LoVo (cell line): Measurements from ENCODE around the gene ERH.
"Not testable (repeated sequence)": the region's sequence is repeated elsewhere in the genome, so short reads cannot be mapped to it uniquely, and the experiment has no call there.

Source experiments
- DNase-seq: peaks from one replicate; pipeline ENCODE4 v3.0.0-alpha.2; 2016; ENCODE audit warnings: low spot score

Gene ERH

DNA sequence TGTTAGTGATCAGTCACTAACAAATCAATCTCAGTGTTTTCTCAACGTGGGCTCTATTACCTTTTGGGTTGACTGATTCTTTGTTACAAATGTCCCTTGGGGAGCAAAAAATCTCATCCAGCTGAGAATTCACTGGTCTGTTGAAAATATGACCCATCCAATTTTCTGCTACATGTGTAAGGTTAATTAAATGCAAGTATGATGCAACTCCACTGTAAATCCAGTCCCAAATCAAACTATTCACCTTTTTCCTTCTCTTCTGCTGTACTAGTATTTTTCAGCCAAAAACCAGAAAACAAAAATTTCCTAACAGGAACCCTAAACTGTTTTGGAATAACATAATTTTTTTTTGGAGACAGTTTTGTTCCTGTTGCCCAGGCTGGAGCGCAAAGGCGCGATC lies 2.2 kb downstream of the ERH start:
- DNase-seq, result no peak

DNA sequence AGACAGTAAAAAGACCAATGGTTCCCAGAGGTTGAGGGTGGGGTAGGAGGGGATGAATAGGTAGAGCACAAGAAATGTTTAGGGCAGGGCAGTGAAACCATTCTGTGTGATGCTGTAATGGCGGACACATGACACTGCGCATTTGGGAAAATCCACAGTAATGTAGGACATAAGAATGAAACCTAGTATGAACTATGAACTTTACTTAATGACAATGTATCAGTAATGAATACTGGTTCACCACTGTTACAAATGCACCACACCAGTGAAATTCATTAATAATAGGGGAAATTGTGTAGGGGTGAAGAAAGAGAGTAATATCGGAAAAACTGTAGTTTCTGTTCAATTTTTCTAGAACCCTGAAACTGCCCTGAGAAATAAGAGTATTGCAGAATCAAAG lies 5.6 kb downstream of the ERH start:
- DNase-seq, result no peak

DNA sequence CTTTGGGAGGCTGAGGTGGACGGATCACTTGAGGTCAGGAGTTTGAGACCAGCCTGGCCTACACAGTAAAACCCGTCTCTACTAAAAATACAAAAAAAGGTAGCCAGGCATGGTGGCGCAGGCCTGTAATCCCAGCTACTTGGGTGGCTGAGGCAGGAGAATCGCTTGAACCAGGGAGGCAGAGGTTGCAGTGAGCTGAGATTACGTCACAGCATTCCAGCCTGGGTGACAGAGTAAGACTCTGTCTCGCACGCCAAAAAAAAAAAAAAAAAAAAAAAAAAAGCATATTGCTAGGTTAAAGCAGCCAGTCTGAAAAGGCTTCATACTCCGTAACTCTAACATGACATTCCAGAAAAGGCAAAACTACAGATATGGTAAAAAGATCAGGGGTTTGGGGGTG lies 6.7 kb downstream of the ERH start:
- DNase-seq, result not testable (repeated sequence)

DNA sequence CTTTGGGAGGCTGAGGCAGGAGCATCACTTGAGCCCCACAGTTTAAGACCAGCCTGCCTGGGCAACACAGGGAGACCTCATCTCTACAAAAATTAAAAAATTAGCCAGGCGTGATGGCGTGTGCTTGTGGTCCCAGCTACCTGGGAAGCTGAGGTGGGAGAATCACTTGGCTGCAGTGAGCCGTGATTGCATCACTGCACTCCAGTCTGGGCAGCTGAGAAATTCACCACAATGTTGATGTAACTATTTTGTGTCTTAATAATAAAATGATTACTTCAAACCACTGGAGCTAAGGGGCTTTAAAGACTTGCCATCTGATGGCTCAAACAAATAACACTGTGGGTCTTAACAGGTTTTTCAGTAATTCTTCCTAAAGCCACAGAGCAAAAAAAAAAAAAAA lies 10.8 kb downstream of the ERH start:
- DNase-seq, result no peak

DNA sequence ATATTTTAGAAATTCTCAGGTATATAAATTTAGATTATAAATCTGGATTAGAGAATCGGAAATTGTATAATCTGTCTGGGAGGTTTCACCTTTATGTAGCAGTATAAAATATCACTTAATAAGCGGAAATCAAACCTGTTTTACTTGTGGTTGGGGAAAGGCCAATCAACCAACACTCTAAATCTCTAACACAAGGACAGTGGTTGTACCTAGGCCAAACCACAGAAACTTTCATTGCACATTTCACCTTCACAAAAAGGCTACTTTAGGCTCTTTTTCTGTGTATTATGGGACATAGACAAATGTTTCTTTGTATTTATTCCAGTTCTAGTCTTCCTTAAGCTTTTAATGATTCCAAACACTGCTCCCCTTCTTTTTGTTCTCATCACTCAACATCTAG lies 19.8 kb downstream of the ERH start:
- DNase-seq, result no peak

DNA sequence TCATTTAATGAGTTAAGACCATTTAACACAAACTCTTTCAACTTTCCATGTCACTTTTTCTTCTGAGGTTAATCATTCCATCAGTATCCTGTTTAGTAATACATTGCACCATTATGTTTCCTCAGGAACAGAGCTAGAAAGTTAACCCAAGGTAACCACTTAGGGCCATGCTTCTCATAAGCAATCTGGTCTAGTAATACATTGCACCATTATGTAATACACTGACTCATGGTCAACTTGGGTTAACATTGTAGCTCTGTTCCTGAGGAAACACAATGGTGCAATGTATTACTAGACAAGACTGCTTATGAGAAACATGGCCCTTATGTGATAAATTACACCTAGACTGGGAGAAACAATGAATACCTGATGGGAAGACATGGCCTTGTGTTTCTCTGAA lies 21.7 kb downstream of the ERH start:
- no peak for DNase-seq

DNA sequence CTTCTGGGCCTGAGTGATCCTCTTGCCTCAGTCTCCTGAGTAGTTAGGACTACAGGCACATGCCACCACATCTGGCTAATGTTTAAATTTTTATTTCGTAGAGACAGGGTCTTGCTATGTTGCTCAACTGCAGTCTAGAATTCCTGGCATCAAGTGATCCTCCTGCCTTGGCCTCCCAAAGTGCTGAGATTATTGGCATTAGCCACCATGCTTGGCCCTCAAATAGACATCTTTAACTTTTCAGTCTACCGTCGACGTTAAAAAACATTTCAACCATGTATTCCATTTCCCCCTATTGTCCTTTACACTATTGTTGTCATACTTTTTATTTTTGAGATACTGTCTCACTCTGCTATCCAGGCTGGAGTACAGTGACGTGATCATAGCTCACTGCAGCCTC lies 22.4 kb downstream of the ERH start:
- no peak for DNase-seq

DNA sequence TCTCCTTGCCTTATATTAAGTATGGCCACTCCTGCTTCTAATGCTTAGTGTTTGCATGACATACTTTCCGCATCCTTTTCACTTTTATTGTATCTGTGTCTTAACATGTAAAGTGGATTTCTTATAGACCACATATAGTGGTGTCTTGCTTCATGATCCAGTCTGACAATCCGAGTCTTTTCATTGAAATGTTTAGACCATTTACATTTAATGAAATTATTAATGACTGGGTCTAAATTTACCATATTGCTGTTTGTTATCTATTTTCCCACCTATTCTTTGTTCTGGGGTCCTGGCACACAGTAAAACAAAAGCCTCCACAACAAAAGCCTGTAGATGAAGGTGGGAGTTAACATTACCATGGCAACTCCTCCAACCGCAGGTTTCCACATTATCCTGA lies 22.9 kb downstream of the ERH start:
- DNase-seq, result no peak

DNA sequence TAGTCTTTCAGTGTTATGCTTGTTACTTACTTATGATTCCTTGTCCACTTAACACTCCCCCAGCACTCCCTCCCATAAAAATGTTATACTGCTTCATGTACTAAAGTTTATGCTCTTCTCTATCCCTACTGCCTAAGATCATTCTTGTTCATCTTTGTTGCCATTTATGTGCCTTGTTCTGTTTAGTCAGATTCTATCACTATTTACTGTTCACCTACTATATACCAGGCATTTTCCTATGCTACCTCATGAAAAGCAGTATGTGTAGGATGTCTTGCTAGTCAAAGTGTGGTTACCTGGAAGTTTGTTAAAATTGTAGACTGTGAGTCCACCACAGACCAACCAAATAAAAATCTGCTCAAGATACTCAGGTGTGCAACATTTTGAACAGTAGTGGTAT lies 23.9 kb downstream of the ERH start:
- DNase-seq, result no peak

DNA sequence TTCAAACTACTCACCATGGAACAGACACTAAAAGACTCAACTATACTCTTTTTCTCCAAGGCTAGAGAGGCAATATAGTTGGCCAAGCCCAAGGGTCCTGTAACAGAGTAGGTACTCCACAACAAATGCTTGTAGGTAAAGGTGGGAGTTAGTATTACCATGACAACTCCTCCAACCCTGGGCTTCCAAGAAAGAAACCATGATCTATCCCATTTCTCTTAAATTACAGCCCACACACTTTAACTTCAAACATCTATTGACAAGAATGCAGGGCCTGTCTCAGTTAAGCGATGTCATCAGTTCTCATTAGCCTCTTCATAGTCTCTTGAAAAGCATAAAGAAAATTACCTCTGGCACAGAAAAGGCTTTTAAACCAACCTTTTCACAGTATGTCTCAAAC lies 25.0 kb downstream of the ERH start:
- no peak for DNase-seq

DNA sequence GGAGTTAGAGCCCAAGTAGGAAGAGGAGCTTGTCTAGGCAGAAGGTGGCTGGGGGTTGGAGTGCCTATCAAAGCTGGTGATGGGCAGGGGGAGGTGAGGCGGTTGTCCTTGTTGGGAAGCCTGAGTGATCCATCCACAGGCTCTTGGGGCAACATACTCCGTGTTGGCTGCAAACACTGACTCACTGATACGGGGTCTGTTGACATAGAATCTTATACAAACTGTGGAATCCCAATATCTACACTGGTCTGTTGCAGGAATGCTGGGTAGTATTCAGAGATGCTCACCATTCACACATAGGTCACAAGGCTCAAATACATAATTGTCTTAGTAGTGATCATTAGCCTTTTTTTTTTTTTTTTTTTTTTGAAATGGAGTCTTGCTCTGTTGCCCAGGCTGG lies 26.0 kb downstream of the ERH start:
- no peak for DNase-seq

DNA sequence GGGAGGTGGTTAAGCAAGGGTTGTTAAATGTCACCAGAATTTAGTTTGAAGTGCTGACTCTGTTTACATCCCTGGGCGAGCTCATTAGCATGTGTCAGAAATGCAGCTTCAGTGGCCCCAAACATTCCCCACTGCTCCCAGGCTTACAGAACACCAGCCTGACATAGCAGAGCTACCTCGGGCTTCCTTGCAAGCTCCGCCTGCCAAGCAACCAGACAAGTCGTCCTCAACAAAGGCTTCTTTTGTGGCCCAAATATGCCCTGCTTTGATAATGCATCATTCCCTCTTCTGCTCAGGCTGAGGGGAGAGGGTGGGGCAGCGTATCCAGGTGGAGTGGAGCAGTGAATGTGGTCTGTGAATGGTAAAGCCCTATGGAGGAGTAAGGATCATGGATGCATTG lies 28.0 kb downstream of the ERH start:
- no peak for DNase-seq

DNA sequence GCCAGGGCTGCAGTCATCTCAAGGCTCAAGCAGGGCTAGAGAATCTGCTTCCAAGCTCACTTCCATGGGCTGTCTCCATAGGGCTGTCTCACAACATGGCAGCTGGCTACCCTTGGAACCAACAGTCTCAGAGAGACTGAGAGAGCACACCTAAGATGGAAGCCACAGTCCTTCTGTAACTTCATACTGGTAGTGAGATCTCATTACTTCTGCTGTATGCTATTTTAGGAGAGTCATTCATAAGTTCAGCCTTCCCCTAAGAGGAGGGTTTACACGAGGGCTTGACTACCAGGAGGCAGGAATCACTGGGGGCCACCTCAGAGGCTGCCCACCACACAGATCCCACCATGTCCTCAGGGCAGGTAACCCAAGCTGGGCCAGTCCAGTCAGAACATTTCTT lies 29.7 kb downstream of the ERH start:
- DNase-seq, result no peak

DNA sequence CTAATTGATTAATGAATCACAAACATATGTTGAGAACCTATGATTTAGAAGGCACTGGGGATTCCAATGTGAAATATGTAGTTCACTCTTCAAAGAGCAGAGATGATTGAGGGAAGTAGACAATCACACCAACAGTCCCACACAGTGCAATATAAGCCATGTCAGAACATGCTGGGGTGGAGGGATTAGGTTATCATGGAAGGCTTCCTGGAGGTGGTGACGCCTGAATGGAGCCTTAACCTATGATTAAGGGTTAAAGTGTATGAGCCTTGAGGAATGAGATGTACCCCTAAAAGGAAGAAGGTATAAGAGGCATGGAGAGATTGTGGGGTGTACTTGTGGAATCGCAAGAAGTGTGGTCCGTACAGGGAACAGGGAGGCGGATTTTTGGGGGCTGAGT lies 31.3 kb downstream of the ERH start:
- no peak for DNase-seq

DNA sequence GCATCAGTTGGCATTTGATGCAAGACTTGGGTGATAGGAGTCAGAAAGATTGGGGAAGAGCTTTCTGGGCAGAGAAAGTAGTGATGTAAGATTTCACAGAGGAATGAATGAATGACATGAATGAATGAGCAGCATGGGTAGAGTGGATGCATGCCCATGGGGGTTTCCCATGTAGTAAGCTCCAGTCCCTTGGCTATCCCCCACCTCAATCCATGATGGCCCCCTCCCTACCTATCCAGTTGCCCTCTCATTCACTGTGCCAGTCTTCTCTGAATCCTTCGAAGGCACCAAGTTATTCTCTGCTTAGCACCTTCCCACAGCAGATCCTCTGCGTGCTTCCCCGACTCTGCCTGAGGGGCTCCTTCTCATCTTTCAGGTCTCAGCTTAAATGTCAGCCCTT lies 32.0 kb downstream of the ERH start:
- no peak for DNase-seq

DNA sequence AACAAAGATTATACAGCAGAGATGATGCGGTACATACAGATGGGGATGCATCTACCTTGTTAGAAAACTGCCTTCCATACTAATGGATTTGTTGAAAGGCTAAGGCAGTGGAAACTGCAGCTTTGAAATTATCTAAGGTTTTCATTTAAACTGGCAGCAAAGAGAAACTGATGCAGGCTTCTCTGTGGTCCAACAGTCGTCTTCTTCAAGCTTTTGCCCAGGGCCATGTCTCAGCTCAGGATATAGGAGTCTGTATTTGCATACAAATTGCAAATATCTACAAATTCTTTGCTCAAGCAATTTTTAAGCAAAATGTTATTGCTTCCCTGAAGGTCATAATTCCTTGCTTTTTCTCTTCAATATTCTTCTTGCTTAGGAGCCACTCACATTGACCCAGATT lies 33.7 kb downstream of the ERH start:
- no peak for DNase-seq

DNA sequence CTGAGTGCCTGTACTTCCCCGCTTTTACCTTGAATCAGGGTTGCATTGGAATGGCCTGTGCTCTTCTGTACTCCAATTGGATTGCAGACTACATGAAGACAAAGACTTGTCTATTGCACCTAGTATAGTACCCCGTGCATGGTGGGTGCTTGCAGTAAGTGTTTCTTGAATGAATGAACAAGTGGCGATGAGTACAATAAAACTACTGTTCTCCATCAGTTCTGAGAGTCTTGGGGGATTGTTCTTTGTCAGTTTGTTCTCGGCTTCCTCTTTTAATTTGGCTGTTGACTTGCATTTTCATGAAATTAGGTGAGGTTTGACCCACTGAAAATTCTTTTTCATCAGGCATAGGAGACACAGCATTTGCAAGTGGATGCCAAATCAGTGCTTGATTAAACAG lies 34.1 kb downstream of the ERH start:
- DNase-seq, result no peak

DNA sequence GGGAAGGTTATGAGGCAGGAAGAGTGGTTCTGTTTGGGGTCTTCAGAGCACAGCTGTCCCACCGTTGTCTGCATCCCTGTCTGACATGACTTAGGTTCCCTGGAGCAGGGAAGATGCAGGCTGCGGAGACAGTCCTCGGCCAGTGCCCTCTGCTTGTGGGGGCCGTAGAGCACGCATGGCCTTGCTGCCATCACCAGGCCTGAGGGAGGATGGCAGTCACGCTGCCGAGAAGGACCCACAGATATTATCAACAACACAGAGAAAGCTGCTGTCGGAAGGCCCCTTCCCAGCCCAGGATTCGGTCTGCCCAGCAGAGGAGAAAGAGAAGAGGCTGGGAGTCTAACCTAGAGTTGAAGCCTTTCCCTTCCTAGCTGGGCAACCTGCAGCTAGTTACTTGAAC lies 35.0 kb downstream of the ERH start:
- DNase-seq, result no peak

DNA sequence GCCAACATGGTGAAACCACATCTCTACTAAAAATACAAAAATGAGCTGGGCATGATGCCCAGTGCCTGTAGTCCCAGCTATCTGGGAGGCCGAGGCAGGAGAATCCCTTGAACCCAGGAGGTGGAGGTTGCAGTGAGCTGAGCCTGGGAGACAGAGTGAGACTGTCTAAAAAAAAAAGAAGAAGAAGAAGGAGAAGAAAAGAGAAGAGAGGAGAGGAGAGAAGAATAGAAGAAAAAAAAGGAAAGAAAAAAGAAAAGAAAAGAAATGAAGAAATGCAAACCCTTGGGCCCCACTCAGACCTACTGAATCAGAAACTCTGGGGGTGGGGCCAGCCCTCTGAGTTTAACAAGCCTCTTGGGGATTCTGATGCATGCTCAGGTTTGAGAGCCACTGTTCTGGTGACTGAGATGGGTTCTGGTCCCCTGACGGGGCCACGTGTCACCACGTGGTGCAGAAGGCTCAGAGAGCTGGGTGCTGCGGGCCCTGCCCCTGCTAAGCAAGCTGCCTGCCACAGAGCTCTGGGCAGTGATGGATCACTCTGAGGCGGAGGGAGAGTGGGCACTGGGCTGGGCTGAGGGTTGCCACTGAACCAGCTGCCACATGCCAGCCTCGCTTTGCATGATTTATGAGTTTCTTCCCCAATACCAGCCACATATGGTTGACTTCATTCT lies 37.5 kb downstream of the ERH start:
- no peak for DNase-seq

DNA sequence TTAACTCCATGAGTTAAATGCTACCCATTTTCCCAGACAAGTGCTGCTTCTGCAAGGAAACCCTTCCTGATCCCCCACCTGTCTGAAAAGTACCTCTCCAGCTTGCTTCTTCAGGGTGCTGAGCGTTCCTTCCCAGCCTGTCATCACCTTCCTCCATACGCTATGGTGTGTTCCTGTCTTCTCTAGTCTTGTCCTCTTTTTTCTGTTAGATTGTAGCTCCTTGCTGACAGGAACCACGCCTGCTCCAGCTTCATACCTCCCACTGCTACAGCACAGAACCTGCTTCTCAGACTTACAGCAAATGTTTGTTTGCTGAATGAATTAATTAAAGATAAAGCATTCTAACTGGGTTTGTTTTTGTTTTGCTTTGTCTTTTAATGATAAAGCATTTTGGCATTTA lies 39.1 kb downstream of the ERH start:
- no peak for DNase-seq

DNA sequence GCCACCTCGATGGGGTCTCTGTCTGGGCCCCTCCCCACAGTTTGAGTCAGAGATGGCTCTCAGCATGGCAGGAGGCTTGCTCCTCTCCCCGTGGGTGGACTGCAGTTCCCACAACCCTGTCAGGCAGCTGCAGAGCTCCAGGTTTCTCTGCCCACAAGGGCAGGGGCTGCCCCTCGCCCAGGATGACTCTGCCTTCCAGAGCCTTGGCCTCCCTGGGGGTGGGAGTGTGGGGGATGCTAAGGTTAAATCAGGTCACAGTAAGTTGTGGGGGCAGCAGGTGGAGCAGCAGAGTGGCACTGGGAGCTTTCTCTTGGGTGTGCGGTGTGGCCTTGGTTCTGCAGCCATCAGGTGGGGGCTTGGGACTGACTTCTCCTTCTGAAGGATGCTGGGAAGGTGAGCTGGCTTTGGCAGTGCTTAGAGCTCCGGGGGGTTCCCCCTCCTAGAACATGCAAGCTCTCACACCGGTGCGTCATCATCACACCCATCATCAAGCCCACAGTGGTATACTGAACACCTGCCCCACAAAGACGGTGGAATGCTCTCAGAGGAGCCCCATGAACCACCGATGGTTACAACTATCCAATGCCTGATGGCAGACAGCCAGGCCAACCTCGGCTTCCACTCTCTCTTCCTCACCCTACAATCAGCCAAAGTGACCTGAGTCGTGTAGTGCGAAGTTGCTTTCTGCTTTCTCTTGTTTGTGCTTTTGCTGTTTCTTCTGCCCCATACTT lies 39.7 kb downstream of the ERH start:
- DNase-seq, result no peak

DNA sequence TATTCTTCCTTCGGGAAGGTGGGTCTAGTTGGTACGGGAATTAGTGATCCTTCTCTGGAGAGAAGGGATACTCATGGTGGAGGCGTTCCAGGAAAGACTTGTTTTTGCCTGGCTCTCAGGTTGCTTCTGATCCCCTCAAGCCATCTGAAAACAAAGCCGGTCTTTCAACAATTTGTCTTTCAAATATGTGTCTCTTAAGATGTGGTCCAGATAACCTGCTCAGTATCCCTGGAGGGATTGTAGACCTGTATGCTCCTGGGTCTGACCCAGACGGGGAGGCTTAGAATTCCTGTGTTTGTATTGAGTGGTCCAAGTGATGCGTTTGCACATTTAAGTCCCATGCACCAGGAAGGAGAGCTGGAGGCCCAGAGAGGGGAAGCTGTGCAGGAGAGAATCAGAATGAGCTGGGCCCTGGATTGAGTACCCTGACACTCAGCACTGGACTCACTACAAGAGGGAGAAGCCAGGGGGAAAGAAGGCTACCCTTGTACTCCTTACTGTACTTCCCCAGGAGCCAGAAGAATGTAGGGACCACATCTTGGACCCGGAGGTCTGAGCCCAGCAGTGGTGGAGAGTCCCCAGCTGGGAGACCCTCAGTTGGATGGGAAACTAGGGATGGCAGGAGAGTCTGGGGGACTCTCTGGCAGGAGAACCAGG lies 40.4 kb downstream of the ERH start:
- DNase-seq, result no peak

DNA sequence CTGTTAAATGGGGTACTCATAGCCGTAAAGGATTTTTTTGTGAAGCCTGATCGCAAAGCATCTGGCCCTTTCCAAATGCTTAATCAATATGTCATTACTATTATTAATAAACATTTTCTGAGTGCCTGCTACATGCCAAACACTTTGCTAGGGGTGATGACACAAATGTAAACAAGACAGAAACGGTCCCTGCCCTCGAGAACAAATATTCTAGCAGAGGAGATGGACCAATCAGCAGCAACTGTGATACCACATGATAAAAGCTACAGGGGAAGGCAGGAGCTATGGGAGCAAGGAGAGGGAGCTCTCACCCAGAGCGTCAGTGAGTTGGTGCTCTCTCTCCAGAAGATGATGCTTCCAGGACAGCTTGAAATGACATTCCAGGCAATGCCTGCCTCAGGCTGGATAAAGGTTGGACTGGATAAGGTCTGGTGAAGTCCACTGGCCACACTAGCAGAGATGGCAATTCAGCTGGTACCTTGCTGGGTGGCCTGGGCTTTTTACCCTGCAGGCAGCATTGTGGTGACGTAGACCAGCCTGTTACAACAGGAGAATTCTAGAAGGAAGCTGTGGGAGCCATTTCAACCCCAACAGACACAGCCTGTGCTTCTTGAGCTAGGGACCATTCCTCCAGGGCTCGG lies 41.1 kb downstream of the ERH start:
- no peak for DNase-seq
